ENCODE measurements around the gene PAWR. TPM values are rescaled to one million over a fixed set of nuclear protein-coding genes. Genes with fewer than 3 reads are reported as not detected.

The PAWR gene
- total RNA-seq, 1 experiment from 2014 or later: 204 TPM

DNA sequence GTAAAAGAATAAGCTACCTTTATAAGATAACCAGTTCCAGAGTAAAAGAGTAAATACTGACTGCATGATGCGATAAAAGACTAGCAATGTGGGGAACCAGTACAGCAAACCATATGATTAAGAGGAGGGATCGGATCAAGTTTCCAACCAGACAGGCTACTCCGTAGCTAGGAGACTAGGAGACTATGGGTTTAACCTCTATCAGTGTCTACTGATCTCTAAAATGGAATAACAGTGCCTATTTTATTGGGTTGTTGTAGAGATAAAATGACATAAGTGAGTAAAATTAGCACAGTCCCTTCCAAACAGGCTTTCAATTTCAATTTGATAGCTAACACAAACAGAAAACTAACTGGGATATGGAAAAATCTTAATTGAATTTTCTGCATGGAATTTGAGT, 76.0 kb downstream of the PAWR start:
- peaks cover 13% of the 10 kb centered on the region for H4K20me1 ChIP-seq (ENCODE audit: insufficient read depth)
- H3K27me3 ChIP-seq (ENCODE audit: insufficient read depth, low read depth): no peaks in the 10 kb centered on the region
- peaks cover 28% of the 10 kb centered on the region; the same call in 1 of the 2 replicates for H3K36me3 ChIP-seq (ENCODE audit: low read depth)
- H3K4me2 ChIP-seq: no peak overlapping the region
- H3K9me3 ChIP-seq (ENCODE audit: insufficient read depth, low read depth): no peaks in the 10 kb centered on the region
- ChIA-PET POLR2A (ENCODE audit: unreplicated experiment) (no interaction called here), CTCF (no interaction called here)
- H3K4me3 ChIP-seq: no peak overlapping the region
- no peak for DNase-seq
- no peak overlapping the region for H2AFZ ChIP-seq
- 0 out of 2 replicates have a peak overlapping the region, but pooled peaks have one; percentile 7 for H3K27ac ChIP-seq
- TF ChIP-seq CTCF (conservative IDR thresholded peaks at IDR 0.05) (no peak), EZH2 (IDR thresholded peaks at IDR 0.05; ENCODE audit: low read depth) (no peak)
- H3F3A ChIP-seq (ENCODE audit: insufficient read depth, low read depth): peaks cover 26% of the 10 kb centered on the region; the same call in 1 of the 2 replicates
- 0 out of 2 replicates have a peak, but pooled peaks cover 5% of the 10 kb centered on the region for H3K9me2 ChIP-seq (ENCODE audit: insufficient read depth)
- peaks cover 80% of the 10 kb centered on the region for H3K79me2 ChIP-seq (ENCODE audit: low read depth)
- no TSS peak for BruUV-seq (replicated peaks)
- H3K4me1 ChIP-seq (replicated peaks; ENCODE audit: insufficient read depth): no peaks in the 10 kb centered on the region
- intact Hi-C loops (cut with micrococcal nuclease; ENCODE audit: unreplicated experiment): no loop called here

DNA sequence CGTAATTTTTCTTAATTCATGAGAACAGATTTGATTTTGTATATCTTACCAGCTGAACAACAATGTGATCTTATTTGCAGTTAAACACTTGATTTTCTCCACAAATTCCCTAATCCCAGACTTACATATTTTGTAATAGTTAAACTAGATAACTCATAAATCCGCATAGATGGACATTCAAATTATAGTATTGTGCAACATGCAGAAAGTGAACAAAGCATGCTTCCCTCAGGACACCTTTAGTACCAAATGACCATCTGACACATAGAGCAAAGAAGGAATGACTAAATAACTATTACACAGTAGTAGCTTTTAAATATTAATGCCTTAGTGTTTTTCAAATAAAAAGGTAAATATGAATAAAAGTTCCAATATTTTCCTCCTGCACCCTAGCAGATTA, 88.9 kb downstream of the PAWR start:
- no peak for DNase-seq
- Histone ChIP-seq H3K4me2 (no peak overlapping the region), H3K9me3 (ENCODE audit: insufficient read depth, low read depth) (no peaks in the 10 kb centered on the region), H3K36me3 (ENCODE audit: low read depth) (no peaks in the 10 kb centered on the region), H3K79me2 (ENCODE audit: low read depth) (peaks cover 58% of the 10 kb centered on the region), H3K4me3 (no peak overlapping the region), H2AFZ (no peak overlapping the region), H3F3A (ENCODE audit: insufficient read depth, low read depth) (peaks cover 12% of the 10 kb centered on the region; the same call in 1 of the 2 replicates), H3K9me2 (ENCODE audit: insufficient read depth) (no peaks in the 10 kb centered on the region), H3K4me1 (replicated peaks; ENCODE audit: insufficient read depth) (no peaks in the 10 kb centered on the region), H3K27me3 (ENCODE audit: insufficient read depth, low read depth) (no peaks in the 10 kb centered on the region), H3K27ac (no peak overlapping the region), H4K20me1 (ENCODE audit: insufficient read depth) (0 out of 2 replicates have a peak, but pooled peaks cover 11% of the 10 kb centered on the region)
- no peak for TF ChIP-seq CTCF (conservative IDR thresholded peaks at IDR 0.05)
- TF ChIP-seq EZH2 (IDR thresholded peaks at IDR 0.05; ENCODE audit: low read depth): no peak
- ChIA-PET POLR2A (ENCODE audit: unreplicated experiment) (interaction anchor here (0.6 kb wide), 2 partner anchors 404 to 1266 kb away, joined by 5 to 7 read pairs; no protein-coding TSS in a partner anchor), CTCF (no interaction called here)
- intact Hi-C loops (cut with micrococcal nuclease; ENCODE audit: unreplicated experiment): no loop called here
- no TSS peak for BruUV-seq (replicated peaks)

DNA sequence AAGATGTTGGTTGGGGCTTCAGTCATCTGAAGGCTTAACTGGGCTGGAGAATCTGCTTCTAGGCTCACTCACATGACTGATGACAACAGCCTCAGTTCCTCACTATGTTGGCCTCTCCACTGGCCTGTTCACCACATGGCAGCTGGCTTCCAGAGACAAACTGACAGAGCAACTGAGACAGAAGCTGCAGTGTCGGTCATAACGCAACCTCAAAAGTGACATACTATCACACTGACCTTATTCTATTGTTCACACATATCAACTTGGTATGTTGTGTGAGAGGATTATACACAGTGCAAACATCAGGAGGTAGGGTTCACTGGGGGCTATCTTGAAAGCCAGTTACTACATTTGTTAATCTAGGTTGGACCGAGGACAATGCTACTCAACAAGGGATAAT, 92.9 kb downstream of the PAWR start:
- intact Hi-C loops (cut with micrococcal nuclease; ENCODE audit: unreplicated experiment): no loop called here
- TF ChIP-seq CTCF (conservative IDR thresholded peaks at IDR 0.05) (no peak), EZH2 (IDR thresholded peaks at IDR 0.05; ENCODE audit: low read depth) (no peak)
- H3K4me2 ChIP-seq: no peak overlapping the region
- no peaks in the 10 kb centered on the region for H3K4me1 ChIP-seq (replicated peaks; ENCODE audit: insufficient read depth)
- peak overlapping the region; percentile 22; the same call in 1 of the 2 replicates for H3K27ac ChIP-seq
- no peaks in the 10 kb centered on the region for H4K20me1 ChIP-seq (ENCODE audit: insufficient read depth)
- H3K79me2 ChIP-seq (ENCODE audit: low read depth): peaks cover 34% of the 10 kb centered on the region
- no peak for DNase-seq
- no peak overlapping the region for H2AFZ ChIP-seq
- no TSS peak for BruUV-seq (replicated peaks)
- H3K9me2 ChIP-seq (ENCODE audit: insufficient read depth): no peaks in the 10 kb centered on the region
- H3K9me3 ChIP-seq (ENCODE audit: insufficient read depth, low read depth): 0 out of 2 replicates have a peak, but pooled peaks cover 3% of the 10 kb centered on the region
- H3K27me3 ChIP-seq (ENCODE audit: insufficient read depth, low read depth): no peaks in the 10 kb centered on the region
- no peak overlapping the region for H3K4me3 ChIP-seq
- H3K36me3 ChIP-seq (ENCODE audit: low read depth): no peaks in the 10 kb centered on the region
- CTCF ChIA-PET: no interaction called here
- H3F3A ChIP-seq (ENCODE audit: insufficient read depth, low read depth): peaks cover 14% of the 10 kb centered on the region; the same call in 1 of the 2 replicates
- POLR2A ChIA-PET (ENCODE audit: unreplicated experiment): interaction anchor here (0.7 kb wide), 1 partner anchor 50 kb away, joined by 3 read pairs; no protein-coding TSS in a partner anchor
